ENCODE data around the gene MAPKAPK2. TPM values are rescaled to one million over a fixed set of nuclear protein-coding genes. Genes with fewer than 3 reads are reported as not detected.

Gene MAPKAPK2
- polyA plus RNA-seq, 1 donor (not counting 4 experiments of a cell fraction or from before 2014, with no cell fraction given): 41.5 TPM

GRCh38 chr1:206666031-206666561, 18.6 kb upstream of the MAPKAPK2 start:
- DNase-seq (ENCODE audit: low read depth, low spot score): no peak
- Histone ChIP-seq H3K36me3 (ENCODE audit: control insufficient read depth in 2 of 2, extremely low read depth in 1 of 2, insufficient read depth in 2 of 2, low read length in 2 of 2) (no peaks in the 10 kb centered on the region), H3K79me2 (ENCODE audit: control insufficient read depth, insufficient read depth, low read length) (no peaks in the 10 kb centered on the region), H3K9me3 (ENCODE audit: control insufficient read depth, low read depth, low read length) (no peaks in the 10 kb centered on the region), H3K4me2 (ENCODE audit: control insufficient read depth, extremely low read depth, insufficient read depth, low read depth, low read length) (no peak overlapping the region), H3K27ac (ENCODE audit: control insufficient read depth, insufficient read depth, low read length) (no peak overlapping the region), H3K9ac (ENCODE audit: control insufficient read depth, extremely low read depth, insufficient read depth, low read length) (no peak overlapping the region), H2AFZ (ENCODE audit: control insufficient read depth, low read length) (no peak overlapping the region), H3K4me1 (ENCODE audit: control insufficient read depth, extremely low read depth, insufficient read depth, low read length) (no peaks in the 10 kb centered on the region), H3K27me3 (ENCODE audit: control insufficient read depth, extremely low read depth, insufficient read depth, low read length) (peaks cover 9% of the 10 kb centered on the region), H3K4me3 (ENCODE audit: control insufficient read depth in 2 of 3, extremely low read depth in 1 of 3, insufficient read depth in 2 of 3, low read depth in 1 of 3, low read length in 3 of 3) (no peak overlapping the region), H3K9me1 (ENCODE audit: control insufficient read depth, extremely low read depth, insufficient read depth, low read length) (no peaks in the 10 kb centered on the region), H4K20me1 (ENCODE audit: control insufficient read depth, extremely low read depth, insufficient read depth, low read length) (no peaks in the 10 kb centered on the region)
- FAIRE-seq: no peak
- TF ChIP-seq EZH2 (IDR thresholded peaks at IDR 0.05; ENCODE audit: low read length): no peak
- TF ChIP-seq CTCF (optimal IDR thresholded peaks at IDR 0.05 in 1 of 3, IDR thresholded peaks at IDR 0.05 in 1 of 3, conservative IDR thresholded peaks at IDR 0.05 in 1 of 3; ENCODE audit: extremely low read depth in 1 of 3, insufficient read depth in 2 of 3, low read length in 3 of 3): no peak
- dilution Hi-C loops (cut with MboI; ENCODE audit: extremely low pct_ligation_motif_present, low sequenced_read_pairs): no loop called here

GRCh38 chr1:206666954-206667665, 17.6 kb upstream of the MAPKAPK2 start:
- H3K4me2 ChIP-seq (ENCODE audit: control insufficient read depth, extremely low read depth, insufficient read depth, low read depth, low read length): no peak overlapping the region
- no peaks in the 10 kb centered on the region for H3K36me3 ChIP-seq (ENCODE audit: control insufficient read depth in 2 of 2, extremely low read depth in 1 of 2, insufficient read depth in 2 of 2, low read length in 2 of 2)
- H3K9me3 ChIP-seq (ENCODE audit: control insufficient read depth, low read depth, low read length): no peaks in the 10 kb centered on the region
- H2AFZ ChIP-seq (ENCODE audit: control insufficient read depth, low read length): no peak overlapping the region
- H3K4me3 ChIP-seq (ENCODE audit: control insufficient read depth in 2 of 3, extremely low read depth in 1 of 3, insufficient read depth in 2 of 3, low read depth in 1 of 3, low read length in 3 of 3): no peak overlapping the region
- DNase-seq (ENCODE audit: low read depth, low spot score) (no peak), FAIRE-seq (no peak)
- no peak overlapping the region for H3K27ac ChIP-seq (ENCODE audit: control insufficient read depth, insufficient read depth, low read length)
- H3K4me1 ChIP-seq (ENCODE audit: control insufficient read depth, extremely low read depth, insufficient read depth, low read length): no peaks in the 10 kb centered on the region
- dilution Hi-C loops (cut with MboI; ENCODE audit: extremely low pct_ligation_motif_present, low sequenced_read_pairs): no loop called here
- no peak for TF ChIP-seq CTCF (optimal IDR thresholded peaks at IDR 0.05 in 1 of 3, IDR thresholded peaks at IDR 0.05 in 1 of 3, conservative IDR thresholded peaks at IDR 0.05 in 1 of 3; ENCODE audit: extremely low read depth in 1 of 3, insufficient read depth in 2 of 3, low read length in 3 of 3)
- TF ChIP-seq EZH2 (IDR thresholded peaks at IDR 0.05; ENCODE audit: low read length): no peak
- no peaks in the 10 kb centered on the region for H3K79me2 ChIP-seq (ENCODE audit: control insufficient read depth, insufficient read depth, low read length)
- peaks cover 9% of the 10 kb centered on the region for H3K27me3 ChIP-seq (ENCODE audit: control insufficient read depth, extremely low read depth, insufficient read depth, low read length)
- H3K9ac ChIP-seq (ENCODE audit: control insufficient read depth, extremely low read depth, insufficient read depth, low read length): no peak overlapping the region
- no peaks in the 10 kb centered on the region for H3K9me1 ChIP-seq (ENCODE audit: control insufficient read depth, extremely low read depth, insufficient read depth, low read length)
- no peaks in the 10 kb centered on the region for H4K20me1 ChIP-seq (ENCODE audit: control insufficient read depth, extremely low read depth, insufficient read depth, low read length)
